DMS 273 (cell line): ENCODE measurements around the gene TKFC.

Experiments used
- DNase-seq: peaks from one replicate; lab custom pipeline; 2025; ENCODE audit not compliant: unreplicated experiment; lab: John Stamatoyannopoulos, UW

The TKFC gene

GRCh38 chr11:61343792-61344745 lies 11.0 kb downstream of the TKFC start:
- no peak for DNase-seq

- DNase-seq = peak; percentile 69
Measured at GRCh38 chr11:61345170-61345610, 12.2 kb downstream of the TKFC start.

- no peak for DNase-seq
Measured at GRCh38 chr11:61345954-61346843, 13.2 kb downstream of the TKFC start.

GRCh38 chr11:61347916-61348461 lies 15.0 kb downstream of the TKFC start:
- DNase-seq = no peak

- no peak for DNase-seq
Measured at GRCh38 chr11:61349189-61349751, 16.2 kb downstream of the TKFC start.

- DNase-seq = no peak
Measured at GRCh38 chr11:61349916-61350315, 16.9 kb downstream of the TKFC start.

- DNase-seq = no peak
Measured at GRCh38 chr11:61350336-61350735, 17.3 kb downstream of the TKFC start.

GRCh38 chr11:61350803-61351202 lies 17.8 kb downstream of the TKFC start:
- no peak for DNase-seq

GRCh38 chr11:61352038-61352437 lies 19.0 kb downstream of the TKFC start:
- no peak for DNase-seq

GRCh38 chr11:61353131-61354067 lies 20.4 kb downstream of the TKFC start:
- no peak for DNase-seq

GRCh38 chr11:61354208-61354607 lies 21.2 kb downstream of the TKFC start:
- no peak for DNase-seq

GRCh38 chr11:61356706-61357105 lies 23.7 kb downstream of the TKFC start:
- DNase-seq = no peak

GRCh38 chr11:61357233-61357893 lies 24.3 kb downstream of the TKFC start:
- no peak for DNase-seq

GRCh38 chr11:61357894-61358239 lies 24.8 kb downstream of the TKFC start:
- no peak for DNase-seq

- no peak for DNase-seq
Measured at GRCh38 chr11:61358566-61358965, 25.5 kb downstream of the TKFC start.

- DNase-seq = no peak
Measured at GRCh38 chr11:61359516-61359915, 26.5 kb downstream of the TKFC start.

- no peak for DNase-seq
Measured at GRCh38 chr11:61361237-61361740, 28.3 kb downstream of the TKFC start.

- peak; percentile 95 for DNase-seq
Measured at GRCh38 chr11:61361741-61362541, 28.9 kb downstream of the TKFC start, which contains the start of the genes CYB561A3 and TMEM138. Gene CYB561A3, minus strand, starts transcription at chr11:61361882. Its CDS starts 5,169 bp downstream, at chr11:61356713. Gene TMEM138, plus strand, starts transcription at chr11:61362374. Its CDS starts 2,017 bp downstream, at chr11:61364391.
